IMR-90 (cell line): ENCODE results near the gene GOLGA6L9.

Experiments used
- BHLHE40 ChIP-seq: fragments of 150-350 bp; IDR thresholded peaks from 2 replicates; pipeline ENCODE4 v1.6.1; 2016; ENCODE audit warnings: mild to moderate bottlenecking, low read depth, low read length
- CHD1 ChIP-seq: IDR thresholded peaks from 2 replicates; pipeline ENCODE4 v1.6.1; 2012; ENCODE audit warnings: low read depth, low read length, improper control_type of control experiment
- FOS ChIP-seq: fragments of 150-350 bp; IDR thresholded peaks from 2 replicates; pipeline ENCODE4 v1.6.1; 2016; ENCODE audit warnings: low read depth, low read length
- MAZ ChIP-seq: IDR thresholded peaks from 2 replicates; pipeline ENCODE4 v1.6.1; 2012; ENCODE audit warnings: low read depth, mild to moderate bottlenecking, low read length, improper control_type of control experiment, moderate library complexity, borderline replicate concordance
- MXI1 ChIP-seq: IDR thresholded peaks from 2 replicates; pipeline ENCODE4 v1.6.1; 2012; ENCODE audit warnings: low read depth, mild to moderate bottlenecking, low read length, moderate library complexity, borderline replicate concordance
- POLR2A ChIP-seq: IDR thresholded peaks from 2 replicates; pipeline ENCODE4 v1.6.1; 2012; ENCODE audit warnings: mild to moderate bottlenecking, low read depth, low read length
- RAD21 ChIP-seq: IDR thresholded peaks from 2 replicates; pipeline ENCODE4 v1.6.1; 2012; ENCODE audit warnings: low read length, improper control_type of control experiment
- RFX5 ChIP-seq: IDR thresholded peaks from 2 replicates; pipeline ENCODE4 v1.8.0; 2012; ENCODE audit warnings: low read depth, mild to moderate bottlenecking, low read length, moderate library complexity
- SMC3 ChIP-seq: fragments of 150-350 bp; IDR thresholded peaks from 2 replicates; pipeline ENCODE4 v1.6.1; 2016; ENCODE audit warnings: low read depth, mild to moderate bottlenecking, antibody characterized with exemption, low read length, moderate library complexity
- TF ChIP-seq, protein P1 (sequence below): conservative IDR thresholded peaks from 2 replicates; pipeline ENCODE4 v1.5.1; 2012; ENCODE audit warnings: mild to moderate bottlenecking, low read depth, low read length, improper control_type of control experiment
- TF ChIP-seq, protein P2 (sequence below): fragments of 150-350 bp; IDR thresholded peaks from 2 replicates; pipeline ENCODE4 v1.6.1; 2016; ENCODE audit warnings: low read depth, mild to moderate bottlenecking, low read length, moderate library complexity, borderline replicate concordance
- TF ChIP-seq, protein P3 (sequence below): fragments of 150-350 bp; IDR thresholded peaks from 2 replicates; pipeline ENCODE4 v1.6.1; 2017; ENCODE audit warnings: mild to moderate bottlenecking, antibody characterized with exemption, low read length, low read depth

DNA sequence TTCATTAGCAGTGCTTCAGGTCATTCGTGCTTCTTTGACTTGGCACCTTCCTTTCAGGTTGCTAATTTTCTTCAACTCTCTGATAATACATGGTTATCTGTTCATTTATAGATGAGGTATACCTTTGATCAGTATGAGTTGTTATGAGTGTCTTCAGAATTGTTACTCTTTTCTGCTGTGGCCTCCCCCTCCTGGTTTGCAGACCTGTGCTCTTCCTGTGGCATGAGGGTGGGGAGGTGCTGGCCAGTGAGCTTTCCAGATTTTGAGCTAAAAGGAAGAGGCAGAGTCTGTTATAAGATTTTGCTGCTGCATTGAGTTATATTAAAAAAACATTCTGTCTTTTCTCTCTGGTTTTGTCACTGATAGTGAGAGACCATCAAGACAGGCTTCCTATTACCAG is 30.8 kb upstream of the GOLGA6L9 start:
- TF ChIP-seq POLR2A: no peak
- TF ChIP-seq, protein P1, sequence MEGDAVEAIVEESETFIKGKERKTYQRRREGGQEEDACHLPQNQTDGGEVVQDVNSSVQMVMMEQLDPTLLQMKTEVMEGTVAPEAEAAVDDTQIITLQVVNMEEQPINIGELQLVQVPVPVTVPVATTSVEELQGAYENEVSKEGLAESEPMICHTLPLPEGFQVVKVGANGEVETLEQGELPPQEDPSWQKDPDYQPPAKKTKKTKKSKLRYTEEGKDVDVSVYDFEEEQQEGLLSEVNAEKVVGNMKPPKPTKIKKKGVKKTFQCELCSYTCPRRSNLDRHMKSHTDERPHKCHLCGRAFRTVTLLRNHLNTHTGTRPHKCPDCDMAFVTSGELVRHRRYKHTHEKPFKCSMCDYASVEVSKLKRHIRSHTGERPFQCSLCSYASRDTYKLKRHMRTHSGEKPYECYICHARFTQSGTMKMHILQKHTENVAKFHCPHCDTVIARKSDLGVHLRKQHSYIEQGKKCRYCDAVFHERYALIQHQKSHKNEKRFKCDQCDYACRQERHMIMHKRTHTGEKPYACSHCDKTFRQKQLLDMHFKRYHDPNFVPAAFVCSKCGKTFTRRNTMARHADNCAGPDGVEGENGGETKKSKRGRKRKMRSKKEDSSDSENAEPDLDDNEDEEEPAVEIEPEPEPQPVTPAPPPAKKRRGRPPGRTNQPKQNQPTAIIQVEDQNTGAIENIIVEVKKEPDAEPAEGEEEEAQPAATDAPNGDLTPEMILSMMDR: no peak
- TF ChIP-seq SMC3: no peak
- no peak for TF ChIP-seq RFX5
- TF ChIP-seq FOS: no peak
- no peak for TF ChIP-seq RAD21
- no peak for TF ChIP-seq MXI1
- TF ChIP-seq, protein P2, sequence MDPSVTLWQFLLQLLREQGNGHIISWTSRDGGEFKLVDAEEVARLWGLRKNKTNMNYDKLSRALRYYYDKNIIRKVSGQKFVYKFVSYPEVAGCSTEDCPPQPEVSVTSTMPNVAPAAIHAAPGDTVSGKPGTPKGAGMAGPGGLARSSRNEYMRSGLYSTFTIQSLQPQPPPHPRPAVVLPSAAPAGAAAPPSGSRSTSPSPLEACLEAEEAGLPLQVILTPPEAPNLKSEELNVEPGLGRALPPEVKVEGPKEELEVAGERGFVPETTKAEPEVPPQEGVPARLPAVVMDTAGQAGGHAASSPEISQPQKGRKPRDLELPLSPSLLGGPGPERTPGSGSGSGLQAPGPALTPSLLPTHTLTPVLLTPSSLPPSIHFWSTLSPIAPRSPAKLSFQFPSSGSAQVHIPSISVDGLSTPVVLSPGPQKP: no peak
- TF ChIP-seq CHD1: no peak
- TF ChIP-seq, protein P3, sequence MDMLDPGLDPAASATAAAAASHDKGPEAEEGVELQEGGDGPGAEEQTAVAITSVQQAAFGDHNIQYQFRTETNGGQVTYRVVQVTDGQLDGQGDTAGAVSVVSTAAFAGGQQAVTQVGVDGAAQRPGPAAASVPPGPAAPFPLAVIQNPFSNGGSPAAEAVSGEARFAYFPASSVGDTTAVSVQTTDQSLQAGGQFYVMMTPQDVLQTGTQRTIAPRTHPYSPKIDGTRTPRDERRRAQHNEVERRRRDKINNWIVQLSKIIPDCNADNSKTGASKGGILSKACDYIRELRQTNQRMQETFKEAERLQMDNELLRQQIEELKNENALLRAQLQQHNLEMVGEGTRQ: no peak
- no peak for TF ChIP-seq MAZ
- TF ChIP-seq BHLHE40: no peak
